GM12874 (cell line): ENCODE measurements around the gene PHTF2.

Source experiments
- TF ChIP-seq, protein P1 (sequence below): IDR thresholded peaks from 2 replicates; pipeline ENCODE4 v1.5.1; 2011; ENCODE audit warnings: low read depth, mild to moderate bottlenecking, control low read depth, low read length, moderate library complexity; ENCODE audit not compliant: insufficient read depth

PHTF2 gene

DNA sequence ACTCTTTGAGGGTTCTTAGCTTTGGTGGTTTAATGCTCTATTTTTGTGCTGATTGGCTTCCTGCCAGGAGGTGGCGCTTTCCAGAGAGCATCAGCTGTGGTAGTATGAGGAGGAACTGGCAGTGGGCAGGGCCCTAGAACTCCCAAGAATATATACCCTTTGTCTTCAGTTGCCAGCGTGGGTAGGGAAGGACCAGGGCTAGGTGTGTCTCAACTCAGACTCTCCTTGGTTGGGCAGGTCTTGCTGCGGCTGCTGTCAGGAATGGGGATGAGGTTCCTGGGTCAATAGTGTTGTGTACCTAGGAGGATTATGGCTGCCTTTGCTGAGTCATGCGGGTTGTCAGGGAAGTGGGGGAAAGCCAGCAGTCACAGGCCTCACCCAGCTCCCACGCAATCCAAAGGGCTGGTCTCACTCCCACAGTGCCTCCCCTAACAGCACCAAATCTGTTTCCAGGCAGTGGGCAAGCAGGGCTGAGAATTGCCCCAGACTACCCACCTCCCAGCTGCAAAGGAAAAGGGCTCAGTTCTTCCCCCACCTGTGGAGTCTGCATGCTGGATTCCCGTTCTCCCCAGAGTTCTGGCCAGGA lies 191.5 kb downstream of the PHTF2 start:
- TF ChIP-seq, protein P1, sequence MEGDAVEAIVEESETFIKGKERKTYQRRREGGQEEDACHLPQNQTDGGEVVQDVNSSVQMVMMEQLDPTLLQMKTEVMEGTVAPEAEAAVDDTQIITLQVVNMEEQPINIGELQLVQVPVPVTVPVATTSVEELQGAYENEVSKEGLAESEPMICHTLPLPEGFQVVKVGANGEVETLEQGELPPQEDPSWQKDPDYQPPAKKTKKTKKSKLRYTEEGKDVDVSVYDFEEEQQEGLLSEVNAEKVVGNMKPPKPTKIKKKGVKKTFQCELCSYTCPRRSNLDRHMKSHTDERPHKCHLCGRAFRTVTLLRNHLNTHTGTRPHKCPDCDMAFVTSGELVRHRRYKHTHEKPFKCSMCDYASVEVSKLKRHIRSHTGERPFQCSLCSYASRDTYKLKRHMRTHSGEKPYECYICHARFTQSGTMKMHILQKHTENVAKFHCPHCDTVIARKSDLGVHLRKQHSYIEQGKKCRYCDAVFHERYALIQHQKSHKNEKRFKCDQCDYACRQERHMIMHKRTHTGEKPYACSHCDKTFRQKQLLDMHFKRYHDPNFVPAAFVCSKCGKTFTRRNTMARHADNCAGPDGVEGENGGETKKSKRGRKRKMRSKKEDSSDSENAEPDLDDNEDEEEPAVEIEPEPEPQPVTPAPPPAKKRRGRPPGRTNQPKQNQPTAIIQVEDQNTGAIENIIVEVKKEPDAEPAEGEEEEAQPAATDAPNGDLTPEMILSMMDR = peak; percentile 32; the same call in 1 of the 2 replicates

DNA sequence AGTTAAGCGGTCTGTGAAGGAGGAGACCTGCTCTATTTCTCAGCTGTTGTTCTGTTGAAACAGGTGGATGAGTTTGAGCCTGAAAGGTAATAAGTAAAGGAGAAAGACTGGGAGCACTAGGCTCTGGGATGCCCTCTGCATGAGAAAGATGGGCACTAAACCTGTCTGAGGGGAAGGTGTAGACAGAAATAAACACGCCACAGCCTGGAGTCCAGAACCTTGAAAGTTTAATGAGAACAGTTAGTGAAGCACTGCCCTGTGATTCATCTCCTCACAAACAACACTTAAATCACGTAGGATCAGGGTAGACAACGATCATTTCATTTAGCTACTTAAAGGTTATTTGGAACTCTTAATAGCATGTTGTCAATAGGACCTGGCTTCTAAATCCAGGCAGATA lies 193.1 kb downstream of the PHTF2 start:
- TF ChIP-seq, protein P1 = no peak

DNA sequence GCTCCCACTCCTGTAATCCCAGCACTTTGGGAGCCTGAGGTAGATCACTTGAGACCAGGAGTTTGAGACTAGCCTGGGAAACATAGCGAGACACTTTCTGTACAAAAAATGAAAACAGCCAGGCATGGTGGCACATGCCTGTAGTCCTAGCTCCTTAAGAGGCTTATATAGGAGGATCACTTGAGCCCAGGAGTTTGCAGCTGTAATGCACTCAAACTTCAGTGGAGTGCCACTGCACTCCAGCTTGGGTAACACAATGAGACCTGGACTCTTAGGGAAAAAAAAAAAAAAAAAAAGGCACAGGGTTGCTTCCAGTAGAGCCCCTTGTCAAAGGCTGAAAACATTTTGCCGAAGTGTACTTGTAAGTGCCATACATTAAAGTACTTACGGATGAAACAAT lies 195.3 kb downstream of the PHTF2 start:
- TF ChIP-seq, protein P1 = no peak

GRCh38 chr7:77995717-77996116 lies 197.1 kb downstream of the PHTF2 start:
- TF ChIP-seq, protein P1 = no peak

GRCh38 chr7:78002021-78002420 lies 203.4 kb downstream of the PHTF2 start:
- TF ChIP-seq, protein P1 = no peak

DNA sequence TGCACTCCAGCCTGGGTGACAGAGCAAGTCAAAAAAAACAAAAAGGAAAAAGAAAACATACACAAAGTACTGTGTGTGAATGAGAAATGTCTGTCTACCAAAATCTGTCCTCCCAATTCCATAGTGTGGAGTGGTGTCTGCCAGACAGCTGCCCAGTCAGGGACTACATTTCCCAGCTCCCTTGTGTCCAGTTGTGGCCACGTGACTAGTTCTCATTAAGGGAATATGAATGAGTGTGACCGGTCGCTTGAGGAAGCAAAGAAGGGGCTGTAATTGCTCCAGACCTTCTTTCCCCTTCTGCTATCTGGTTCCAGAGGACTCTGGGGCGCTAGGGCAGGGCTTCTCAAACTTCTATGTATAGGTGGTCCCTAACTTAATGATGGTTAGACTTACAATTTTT lies 204.1 kb downstream of the PHTF2 start:
- TF ChIP-seq, protein P1 = no peak

DNA sequence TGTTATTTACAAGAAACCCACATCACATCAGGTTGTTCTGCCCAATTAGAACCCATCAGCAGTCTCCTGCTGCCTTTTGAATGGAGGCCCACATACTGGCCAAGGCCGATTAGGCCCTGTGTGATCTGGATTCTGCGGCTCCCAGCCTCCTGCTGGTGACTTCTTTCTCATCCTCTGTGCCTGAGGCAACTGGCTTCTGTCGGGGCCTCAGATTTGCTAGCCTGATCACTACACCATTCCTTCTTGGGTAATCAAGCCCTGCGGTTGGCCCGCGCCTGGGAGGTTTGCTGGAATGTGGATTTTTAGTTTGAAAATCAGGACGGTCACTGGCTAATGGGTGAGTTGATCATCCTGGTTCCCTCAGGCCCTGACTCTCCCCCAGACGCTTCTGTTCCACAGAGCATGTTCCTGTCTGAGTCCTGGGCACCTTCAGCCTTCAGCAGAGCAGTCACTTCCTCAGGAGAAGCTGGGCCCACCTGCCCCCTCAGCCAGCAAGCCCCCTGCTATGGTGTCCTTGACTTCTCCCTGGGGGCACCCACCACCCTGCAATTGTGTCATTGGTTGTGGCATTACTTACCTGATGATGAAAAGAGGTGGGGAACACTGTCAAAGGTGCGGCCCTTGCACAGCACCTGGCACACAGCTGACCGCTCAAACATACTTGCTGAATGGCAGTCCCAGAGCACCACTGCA lies 207.6 kb downstream of the PHTF2 start:
- TF ChIP-seq, protein P1 = no peak
